HG03039 (cell line): ENCODE measurements around the gene TAS1R3.

Source experiments
- ATAC-seq: cut with Tn5 transposase; IDR thresholded peaks from one replicate; pipeline ENCODE4 v1.9.1; 2021; ENCODE audit warnings: mild to moderate bottlenecking, moderate library complexity; ENCODE audit not compliant: unreplicated experiment

The TAS1R3 gene

GRCh38 chr1:1320666-1321448 lies 10.2 kb upstream of the TAS1R3 start:
- ATAC-seq = no peak

GRCh38 chr1:1321477-1321876 lies 9.6 kb upstream of the TAS1R3 start:
- no peak for ATAC-seq

GRCh38 chr1:1322418-1322817 lies 8.7 kb upstream of the TAS1R3 start:
- ATAC-seq = no peak

- ATAC-seq = no peak
Measured at GRCh38 chr1:1322952-1323351, 8.1 kb upstream of the TAS1R3 start.

GRCh38 chr1:1324084-1324523 lies 7.0 kb upstream of the TAS1R3 start:
- no peak for ATAC-seq

- peak; percentile 55 for ATAC-seq
Measured at GRCh38 chr1:1324524-1325287, 6.4 kb upstream of the TAS1R3 start, which contains the start of the genes CPTP and INTS11. Gene CPTP, plus strand, starts transcription at chr1:1324802. Its CDS starts 2,109 bp downstream, at chr1:1326911. Gene INTS11, minus strand, starts transcription at chr1:1324660. Its CDS starts 52 bp downstream, at chr1:1324608.

- ATAC-seq = no peak
Measured at GRCh38 chr1:1325288-1326074, 5.6 kb upstream of the TAS1R3 start.

GRCh38 chr1:1326075-1326605 lies 4.9 kb upstream of the TAS1R3 start:
- no peak for ATAC-seq

GRCh38 chr1:1327291-1327690 lies 3.8 kb upstream of the TAS1R3 start:
- ATAC-seq = no peak

GRCh38 chr1:1328254-1328653 lies 2.8 kb upstream of the TAS1R3 start:
- no peak for ATAC-seq

- ATAC-seq = no peak
Measured at GRCh38 chr1:1329304-1330210, 1.5 kb upstream of the TAS1R3 start.

- no peak for ATAC-seq
Measured at GRCh38 chr1:1330366-1331067, 563 bp upstream of the TAS1R3 start.

GRCh38 chr1:1332031-1332755 lies 1.1 kb downstream of the TAS1R3 start:
- no peak for ATAC-seq

- ATAC-seq = no peak
Measured at GRCh38 chr1:1332774-1333480, 1.8 kb downstream of the TAS1R3 start.

GRCh38 chr1:1333551-1334241 lies 2.6 kb downstream of the TAS1R3 start:
- no peak for ATAC-seq

- ATAC-seq = no peak
Measured at GRCh38 chr1:1334835-1335234, 3.8 kb downstream of the TAS1R3 start.

- no peak for ATAC-seq
Measured at GRCh38 chr1:1335283-1335682, 4.2 kb downstream of the TAS1R3 start.
